NCI-H524 (cell line): ENCODE data around the gene OCA2.
"Not testable (repeated sequence)": the region's sequence is repeated elsewhere in the genome, so short reads cannot be mapped to it uniquely, and the experiment has no call there.

Experiments used
- DNase-seq, 2 experiments: peaks; one replicate each; lab custom pipeline; 2025; lab: John Stamatoyannopoulos, UW

Gene OCA2

GRCh38 chr15:27725731-27726130 lies 373.4 kb downstream of the OCA2 start:
- DNase-seq: peak; percentile 78 to 88

- DNase-seq: no peak
Observed at GRCh38 chr15:27723821-27724220, 375.3 kb downstream of the OCA2 start.

GRCh38 chr15:27722102-27722501 lies 377.0 kb downstream of the OCA2 start:
- DNase-seq: no peak

GRCh38 chr15:27714675-27715074 lies 384.4 kb downstream of the OCA2 start:
- no peak for DNase-seq

GRCh38 chr15:27713850-27714249 lies 385.3 kb downstream of the OCA2 start:
- not testable (repeated sequence) for DNase-seq

- DNase-seq: peak; percentile 70 to 80
Observed at GRCh38 chr15:27707257-27707656, 391.9 kb downstream of the OCA2 start.

GRCh38 chr15:27706300-27706699 lies 392.8 kb downstream of the OCA2 start:
- DNase-seq: no peak

- peak; percentile 59 to 90 for DNase-seq
Observed at GRCh38 chr15:27705056-27705455, 394.1 kb downstream of the OCA2 start.
